Activated gamma-delta T cell treated with anti-CD3 and anti-CD28 coated beads, Interleukin-2, amount 50 U/mL, for 16 hours (primary cell): ENCODE measurements around the gene NANOS2.
"Not testable (repeated sequence)": the region's sequence is repeated elsewhere in the genome, so short reads cannot be mapped to it uniquely, and the experiment has no call there.

Experiments
- DNase-seq: peaks from one replicate; pipeline ENCODE4 v3.0.0-alpha.2; 2020; ENCODE audit warnings: low read depth

The NANOS2 gene

GRCh38 chr19:45874620-45874966 is 40.0 kb downstream of the NANOS2 start:
- no peak for DNase-seq

- no peak for DNase-seq
These were observed 41.3 kb downstream of the NANOS2 start for GRCh38 chr19:45873219-45873772.

- DNase-seq: no peak
These were observed 42.3 kb downstream of the NANOS2 start for GRCh38 chr19:45872095-45872919.

- no peak for DNase-seq
These were observed 43.8 kb downstream of the NANOS2 start for GRCh38 chr19:45870798-45871197.

- DNase-seq: not testable (repeated sequence)
These were observed 47.3 kb downstream of the NANOS2 start for GRCh38 chr19:45867241-45867640.

- no peak for DNase-seq
These were observed 48.0 kb downstream of the NANOS2 start for GRCh38 chr19:45866400-45867176.

- DNase-seq: no peak
These were observed 49.2 kb downstream of the NANOS2 start for GRCh38 chr19:45865269-45865948.

GRCh38 chr19:45864629-45865082 is 49.9 kb downstream of the NANOS2 start:
- no peak for DNase-seq

GRCh38 chr19:45863840-45864628 is 50.5 kb downstream of the NANOS2 start, which contains the start of gene FOXA3:
Gene FOXA3, plus strand, starts transcription at chr19:45864326. Its CDS starts 131 bp downstream, at chr19:45864457.
- peak; percentile 30 for DNase-seq

GRCh38 chr19:45863335-45863839 is 51.2 kb downstream of the NANOS2 start:
- DNase-seq: no peak
